NCI-H2081 (cell line): ENCODE results near the gene FOXD4L5.
"Not testable (repeated sequence)": the region's sequence is repeated elsewhere in the genome, so short reads cannot be mapped to it uniquely, and the experiment has no call there.

Experiments used
- DNase-seq, 2 experiments: peaks; one replicate each; lab custom pipeline; 2025; lab: John Stamatoyannopoulos, UW

Gene FOXD4L5

DNA sequence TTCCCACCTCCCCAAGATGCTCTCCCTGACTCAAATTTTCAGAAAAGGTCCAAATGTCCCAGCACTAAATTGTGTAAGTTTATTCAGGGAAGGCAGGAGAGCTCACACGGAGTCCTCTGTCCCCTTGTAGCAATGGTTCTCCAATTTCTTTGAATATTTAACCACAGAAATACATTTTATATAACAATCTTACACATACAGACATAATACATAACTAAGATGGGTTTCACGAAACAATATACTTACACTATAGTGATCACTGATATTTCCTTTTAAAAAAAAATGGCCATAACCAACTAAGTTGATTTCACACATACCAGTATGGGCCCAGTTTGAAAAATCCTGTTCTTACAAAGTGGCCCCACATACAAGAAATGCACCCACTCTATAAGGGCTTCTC is at the start of gene FOXD4L5:
TSS of gene FOXD4L5 (minus strand) at position 101 of the 400 bp plus-strand sequence. CDS start 832 bp downstream, outside the sequence.
- not testable (repeated sequence) for DNase-seq

DNA sequence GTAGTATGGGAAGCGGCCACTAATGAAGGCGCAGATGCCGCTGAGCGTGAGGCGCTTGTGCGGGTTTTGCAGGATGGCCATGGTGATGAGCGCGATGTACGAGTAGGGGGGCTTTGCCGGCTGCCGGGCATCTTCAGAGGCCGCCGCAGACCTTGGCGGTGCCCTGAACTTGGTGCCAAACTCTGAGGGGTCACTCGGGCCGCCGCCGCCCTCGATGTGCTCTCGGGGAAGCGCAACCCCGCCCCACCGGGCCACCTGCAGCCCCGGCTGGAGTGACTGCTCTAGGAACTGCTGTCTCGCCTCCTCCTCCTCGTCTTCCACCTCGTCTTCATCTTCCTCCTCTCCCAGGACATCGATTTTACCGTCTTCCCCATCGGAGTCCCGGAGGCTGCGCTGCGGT is 1.1 kb downstream of the FOXD4L5 start:
- DNase-seq: not testable (repeated sequence)

DNA sequence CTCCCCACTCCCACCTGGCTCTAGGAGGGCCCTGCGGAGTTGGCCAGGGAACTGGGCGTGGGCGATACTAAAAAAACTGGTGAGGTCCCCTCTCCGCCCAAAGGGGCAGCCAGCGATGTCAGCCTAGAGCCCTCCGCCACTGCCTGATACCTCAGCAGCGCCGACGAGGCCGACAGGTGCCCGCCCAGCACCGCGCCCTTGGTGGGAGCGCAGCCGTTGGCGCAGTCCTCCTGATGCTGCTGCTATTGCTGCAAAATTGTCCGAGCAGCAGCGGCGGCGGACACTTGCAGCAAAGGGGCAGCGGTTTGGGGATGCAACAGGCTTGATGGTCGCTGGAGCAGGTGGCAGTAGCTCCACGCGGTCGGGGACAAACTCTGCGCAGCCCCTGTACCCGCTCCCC is 2.0 kb downstream of the FOXD4L5 start:
- DNase-seq: not testable (repeated sequence)
